ENCODE results near the gene CEP20. TPM values are rescaled to one million over a fixed set of nuclear protein-coding genes. Genes with fewer than 3 reads are reported as not detected.

CEP20 gene
- polyA plus RNA-seq, 2 of the 4 experiments (the other 2 are of a cell fraction) = 58.7 to 97.5 TPM

DNA sequence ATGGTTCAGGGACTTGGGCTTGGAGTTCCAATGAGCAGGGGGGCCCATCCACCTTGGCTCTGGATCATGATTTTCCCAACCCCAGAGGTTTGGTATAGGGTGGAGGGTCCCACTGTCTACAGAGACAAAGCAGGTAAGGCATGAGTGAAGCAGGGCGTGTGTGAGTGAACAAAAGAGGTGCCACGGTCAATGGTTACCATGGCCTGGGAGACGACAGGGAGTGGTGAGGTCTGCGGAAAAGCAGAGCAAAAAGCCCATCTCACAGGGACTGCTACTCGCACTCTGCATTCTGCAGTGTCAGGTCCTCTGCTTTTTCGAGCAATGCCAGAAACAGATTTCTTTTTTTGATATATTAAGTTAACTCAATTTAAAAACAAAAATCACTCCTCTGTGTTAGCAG lies 56.2 kb downstream of the CEP20 start:
- Histone ChIP-seq H3K4me1 (no peaks in the 10 kb centered on the region), H3K9me3 (no peaks in the 10 kb centered on the region), H3K27ac (no peak overlapping the region), H3K4me2 (no peak overlapping the region), H3K4me3 (no peak overlapping the region)
- DNase-seq (ENCODE audit: low read depth in 1 of 2, low spot score in 1 of 2) (no peak), FAIRE-seq (no peak), ATAC-seq (no peak)
- ChIA-PET POLR2A (interaction anchor here (0.6 kb wide), 2 partner anchors 48 to 181 kb away, joined by 4 to 5 read pairs; no protein-coding TSS in a partner anchor), CTCF (interaction anchor here (2.1 kb wide), 1 partner anchor 9 kb away, joined by 14 read pairs; no protein-coding TSS in a partner anchor)
- TF ChIP-seq ZFP36 (IDR thresholded peaks at IDR 0.05; ENCODE audit: borderline replicate concordance, partially characterized antibody) (peak; percentile 39), KDM1A (IDR thresholded peaks at IDR 0.05; ENCODE audit: low read depth) (no peak)
- 83% methylated on average over 6 of the region's 6 CpGs for WGBS (ENCODE audit: missing lambda C conversion rate)

DNA sequence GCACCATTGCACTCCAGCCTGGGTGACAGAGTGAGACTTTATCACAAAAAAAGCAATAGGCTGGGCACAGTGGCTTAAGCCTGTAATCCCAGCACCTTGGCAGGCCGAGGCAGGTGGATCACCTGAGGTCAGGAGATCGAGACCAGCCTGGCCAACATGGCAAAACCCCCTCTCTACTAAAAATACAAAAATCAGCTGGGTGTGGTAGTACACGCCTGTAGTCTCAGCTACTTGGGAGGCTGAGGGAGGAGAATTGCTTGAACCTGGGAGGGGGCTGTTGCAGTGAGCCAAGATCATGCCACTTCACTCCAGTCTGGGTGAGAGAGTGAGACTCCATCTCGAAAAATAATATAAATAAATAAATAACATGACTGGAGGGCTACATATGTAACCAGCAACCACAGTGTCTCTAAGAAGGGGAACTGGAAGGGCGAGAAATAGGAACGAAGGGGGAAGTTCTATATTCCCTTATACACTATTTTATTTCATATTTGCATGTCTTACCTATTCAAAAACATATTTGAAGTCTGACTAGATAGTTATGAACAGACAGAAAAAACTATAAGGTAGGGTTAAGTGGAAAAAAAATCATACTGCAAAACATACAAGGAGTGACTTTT lies 57.5 kb downstream of the CEP20 start:
- no peak for ATAC-seq
- H3K4me2 ChIP-seq = no peak overlapping the region
- TF ChIP-seq, protein P1, sequence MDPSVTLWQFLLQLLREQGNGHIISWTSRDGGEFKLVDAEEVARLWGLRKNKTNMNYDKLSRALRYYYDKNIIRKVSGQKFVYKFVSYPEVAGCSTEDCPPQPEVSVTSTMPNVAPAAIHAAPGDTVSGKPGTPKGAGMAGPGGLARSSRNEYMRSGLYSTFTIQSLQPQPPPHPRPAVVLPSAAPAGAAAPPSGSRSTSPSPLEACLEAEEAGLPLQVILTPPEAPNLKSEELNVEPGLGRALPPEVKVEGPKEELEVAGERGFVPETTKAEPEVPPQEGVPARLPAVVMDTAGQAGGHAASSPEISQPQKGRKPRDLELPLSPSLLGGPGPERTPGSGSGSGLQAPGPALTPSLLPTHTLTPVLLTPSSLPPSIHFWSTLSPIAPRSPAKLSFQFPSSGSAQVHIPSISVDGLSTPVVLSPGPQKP (IDR thresholded peaks at IDR 0.05; ENCODE audit: low read depth, low read length) = no peak
- TF ChIP-seq SREBF2 (IDR thresholded peaks at IDR 0.05) = no peak
- TF ChIP-seq EHF (CRISPR knock-in tag; IDR thresholded peaks at IDR 0.05) = no peak
- TF ChIP-seq NFE2L2 (conservative IDR thresholded peaks at IDR 0.05; ENCODE audit: low read length) = no peak
- no peak for TF ChIP-seq FOXS1 (CRISPR knock-in tag; IDR thresholded peaks at IDR 0.05)
- no peak for TF ChIP-seq POLR2AphosphoS2 (conservative IDR thresholded peaks at IDR 0.05; ENCODE audit: low read length)
- no peak for TF ChIP-seq PHF8 (IDR thresholded peaks at IDR 0.05; ENCODE audit: borderline replicate concordance, low read depth)
- TF ChIP-seq HES2 (IDR thresholded peaks at IDR 0.05) = no peak
- TF ChIP-seq HOXA7 (CRISPR knock-in tag; IDR thresholded peaks at IDR 0.05) = no peak
- no peak for TF ChIP-seq ESRRA (IDR thresholded peaks at IDR 0.05; ENCODE audit: borderline replicate concordance, low read length)
- no peak for TF ChIP-seq CHD4 (IDR thresholded peaks at IDR 0.05; ENCODE audit: borderline replicate concordance)
- TF ChIP-seq RNF2 (IDR thresholded peaks at IDR 0.05; ENCODE audit: borderline replicate concordance, low read depth) = no peak
- TF ChIP-seq CEBPB (IDR thresholded peaks at IDR 0.05) = no peak
- no peaks in the 10 kb centered on the region for H3K4me1 ChIP-seq
- ChIA-PET CTCF (interaction anchor here (0.6 to 1.7 kb wide), 2 partner anchors 14 to 53 kb away, joined by 3 to 5 read pairs; no protein-coding TSS in a partner anchor), POLR2A (no interaction called here)
- no peak overlapping the region for H3K4me3 ChIP-seq
- FAIRE-seq = no peak
- H3K9me3 ChIP-seq = no peaks in the 10 kb centered on the region
- no peak overlapping the region for H3K27ac ChIP-seq
- DNase-seq (ENCODE audit: low read depth in 1 of 2, low spot score in 1 of 2) = no peak
- 46% methylated on average over 6 of the region's 6 CpGs for WGBS (ENCODE audit: missing lambda C conversion rate)

- CTCF ChIA-PET = interaction anchor here (1.4 to 1.7 kb wide), 2 partner anchors 52 kb away, joined by 5 read pairs; no protein-coding TSS in a partner anchor
- 71% methylated on average over 9 of the region's 9 CpGs for WGBS (ENCODE audit: missing lambda C conversion rate)
- POLR2A ChIA-PET = no interaction called here
- Histone ChIP-seq H3K4me3 (no peak overlapping the region), H3K4me1 (no peaks in the 10 kb centered on the region), H3K9me3 (no peaks in the 10 kb centered on the region), H3K27ac (no peak overlapping the region), H3K4me2 (no peak overlapping the region)
- peak; percentile 20 to 40; a peak in 2 of 6 replicates for ATAC-seq
- no peak for DNase-seq (ENCODE audit: low read depth in 1 of 2, low spot score in 1 of 2)
- no peak for FAIRE-seq
- no peak for TF ChIP-seq HMGXB4 (CRISPR knock-in tag; IDR thresholded peaks at IDR 0.05; ENCODE audit: borderline replicate concordance)
- no peak for TF ChIP-seq HOXB5 (CRISPR knock-in tag; IDR thresholded peaks at IDR 0.05)
- TF ChIP-seq HEYL (CRISPR knock-in tag; IDR thresholded peaks at IDR 0.05) = no peak
- TF ChIP-seq, protein P1 (IDR thresholded peaks at IDR 0.05; ENCODE audit: low read depth, low read length) = no peak
- TF ChIP-seq CBX2 (IDR thresholded peaks at IDR 0.05; ENCODE audit: borderline replicate concordance, low read depth) = no peak
- TF ChIP-seq SREBF2 (IDR thresholded peaks at IDR 0.05) = no peak
- no peak for TF ChIP-seq EP300 (IDR thresholded peaks at IDR 0.05)
- no peak for TF ChIP-seq ZC3H11A (IDR thresholded peaks at IDR 0.05)
- no peak for TF ChIP-seq TFCP2L1 (CRISPR knock-in tag; IDR thresholded peaks at IDR 0.05)
- no peak for TF ChIP-seq HDAC2 (IDR thresholded peaks at IDR 0.05)
- no peak for TF ChIP-seq CHD2 (IDR thresholded peaks at IDR 0.05; ENCODE audit: low read length, partially characterized antibody)
- TF ChIP-seq ZSCAN20 (CRISPR knock-in tag; IDR thresholded peaks at IDR 0.05) = no peak
- no peak for TF ChIP-seq HES2 (IDR thresholded peaks at IDR 0.05)
- no peak for TF ChIP-seq ESRRA (IDR thresholded peaks at IDR 0.05; ENCODE audit: borderline replicate concordance, low read length)
Measured at GRCh38 chr16:15829460-15829859, 58.9 kb downstream of the CEP20 start.

Data from A549 (cell line).